Stimulated activated CD4-positive, alpha-beta T cell treated with anti-CD3 and anti-CD28 coated beads, Interleukin-4, amount 100 ng/mL, for 4 hours (primary cell): ENCODE results near the gene SPATS2L.

Source experiments
- DNase-seq, 2 experiments: peaks; one replicate each; pipeline ENCODE4 v3.0.0-alpha.2; 2020

SPATS2L gene

DNA sequence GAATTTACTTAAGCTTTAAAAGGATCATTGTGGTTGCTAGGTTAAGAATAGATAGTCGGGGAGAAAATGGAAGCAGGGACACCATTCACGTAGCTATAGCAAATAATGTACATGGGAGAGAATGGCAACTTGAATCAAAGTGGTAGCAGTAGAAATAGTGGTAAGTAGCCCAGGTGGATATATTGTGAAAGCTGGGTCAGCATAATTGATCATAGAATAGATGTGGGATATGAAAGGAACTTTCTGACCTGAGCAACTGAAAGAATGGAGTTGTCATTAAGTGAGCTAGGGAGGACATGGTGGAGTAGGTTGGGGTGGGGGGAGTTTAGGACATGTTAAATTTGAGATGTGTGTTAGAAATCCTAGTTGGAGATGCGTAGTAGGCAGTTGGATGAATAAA is 221.7 kb downstream of the SPATS2L start:
- DNase-seq = no peak
